ENCODE data around the gene TMEM116.

- TF ChIP-seq CTCF (IDR thresholded peaks at IDR 0.05 in 2 of 3, conservative IDR thresholded peaks at IDR 0.05 in 1 of 3; ENCODE audit: control insufficient read depth in 2 of 3, extremely low read depth in 1 of 3, insufficient read depth in 1 of 3, low read depth in 3 of 3, low read length in 3 of 3) (no peak), ESRRA (IDR thresholded peaks at IDR 0.05; ENCODE audit: low read length) (no peak), NFYB (IDR thresholded peaks at IDR 0.05; ENCODE audit: insufficient read depth, low read depth, low read length) (no peak), NFIC (IDR thresholded peaks at IDR 0.05; ENCODE audit: low read depth, low read length) (no peak), NR2C2 (IDR thresholded peaks at IDR 0.05; ENCODE audit: borderline replicate concordance, control insufficient read depth, insufficient read length, low read depth) (no peak), CEBPB (IDR thresholded peaks at IDR 0.05; ENCODE audit: borderline replicate concordance in 1 of 2, low read depth in 2 of 2, low read length in 2 of 2) (no peak), FOXK2 (IDR thresholded peaks at IDR 0.05) (no peak), RAD21 (IDR thresholded peaks at IDR 0.05; ENCODE audit: insufficient read depth, low read depth, low read length) (no peak), ZNF384 (IDR thresholded peaks at IDR 0.05; ENCODE audit: borderline replicate concordance, low read depth, low read length) (0 out of 2 replicates have a peak, but pooled peaks have one; percentile 40), ZBTB33 (IDR thresholded peaks at IDR 0.05) (no peak), WRNIP1 (IDR thresholded peaks at IDR 0.05; ENCODE audit: borderline replicate concordance, low read depth, low read length) (no peak), MYC (IDR thresholded peaks at IDR 0.05; ENCODE audit: insufficient read depth, insufficient read length, insufficient replicate concordance, low read length, severe bottlenecking) (no peak)
Observed at GRCh38 chr12:111991946-111992345, 21.0 kb downstream of the TMEM116 start.

Measured in GM12878 (cell line).